C4-2B (cell line): Measurements from ENCODE around the gene PNPLA5.

ENCODE experiments used
- CTCF ChIP-seq: fragments of 450-650 bp; conservative IDR thresholded peaks from 2 replicates; pipeline ENCODE4 v1.5.1; 2017; ENCODE audit warnings: mild to moderate bottlenecking
- ZFX ChIP-seq: fragments of 450-650 bp; IDR thresholded peaks from 2 replicates; pipeline ENCODE4 v1.6.1; 2017

- no peak for TF ChIP-seq CTCF
- no peak for TF ChIP-seq ZFX
Measured at GRCh38 chr22:43911351-43911750, 19.5 kb upstream of the PNPLA5 start.
